ENCODE data around the gene ZMYM3.

DNA sequence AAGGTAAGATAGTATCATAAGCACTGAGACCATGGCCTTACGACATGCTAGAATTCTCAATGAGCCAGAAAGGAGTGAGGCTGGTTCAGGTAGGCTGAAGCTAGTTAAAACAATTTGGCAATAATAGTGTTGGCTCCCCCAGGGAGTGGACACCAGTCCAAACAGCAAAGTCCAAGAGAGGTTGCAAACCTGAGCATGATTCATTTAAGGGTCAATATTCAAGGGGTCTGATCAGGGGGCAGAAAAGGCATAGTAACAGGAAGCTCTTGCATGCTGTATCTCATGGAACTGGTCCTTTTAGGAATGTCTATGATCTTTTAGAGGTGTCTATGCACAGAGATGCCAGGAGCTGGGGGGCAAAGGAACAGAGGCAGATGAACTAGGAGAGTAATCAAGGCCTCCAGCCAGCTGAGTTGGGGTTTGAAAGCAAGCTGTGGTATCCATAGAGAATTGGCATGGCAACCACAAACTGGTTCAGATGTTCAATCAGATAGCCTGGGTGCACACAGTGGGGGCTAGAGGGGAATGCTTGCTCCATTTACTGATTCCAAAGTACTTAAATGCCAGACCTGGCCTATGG is 25.8 kb downstream of the ZMYM3 start:
- TF ChIP-seq EP300 (IDR thresholded peaks at IDR 0.05; ENCODE audit: borderline replicate concordance) (no peak), RAD21 (IDR thresholded peaks at IDR 0.05; ENCODE audit: low read depth) (no peak), YY1 (IDR thresholded peaks at IDR 0.05; ENCODE audit: low read depth) (no peak), USF1 (IDR thresholded peaks at IDR 0.05) (no peak), TAF1 (IDR thresholded peaks at IDR 0.05; ENCODE audit: low read depth) (no peak)
